DND-41 (cell line): ENCODE data around the gene GORASP1.

Experiments
- ATAC-seq: fragments of 200-7000 bp; cut with Tn5 transposase; 3 replicates; pipeline ENCODE4 v1.9.1; 2021; ENCODE audit warnings: low read depth; ENCODE audit not compliant: insufficient read depth
- DNase-seq: peaks from one replicate; pipeline ENCODE4 v3.0.0-alpha.2; 2020
- H2AFZ ChIP-seq: 2 replicates; pipeline ENCODE4 v1.6.0; 2012; ENCODE audit warnings: low read depth, low read length
- H3K27ac ChIP-seq: 2 replicates; pipeline ENCODE4 v1.5.1; 2012; ENCODE audit warnings: low read length, inconsistent platforms
- H3K27me3 ChIP-seq: fragments of 200-600 bp; sonication (generic); 2 replicates; pipeline ENCODE4 v1.6.0; 2012; ENCODE audit warnings: low read length, mild to moderate bottlenecking, inconsistent platforms; ENCODE audit not compliant: insufficient read depth, poor library complexity
- H3K36me3 ChIP-seq: 2 replicates; pipeline ENCODE4 v1.5.1; 2012; ENCODE audit warnings: low read length, inconsistent platforms; ENCODE audit not compliant: insufficient read depth
- H3K4me1 ChIP-seq: 2 replicates; pipeline ENCODE4 v1.5.1; 2012; ENCODE audit warnings: mild to moderate bottlenecking, low read length; ENCODE audit not compliant: insufficient read depth
- H3K4me2 ChIP-seq: 2 replicates; pipeline ENCODE4 v1.6.0; 2012; ENCODE audit warnings: mild to moderate bottlenecking, moderate library complexity, low read length, inconsistent platforms; ENCODE audit not compliant: insufficient read depth
- H3K4me3 ChIP-seq, 2 experiments: fragments of 200-600 bp in 1 of 2; shearing (Covaris generic) in 1 of 2; 2 replicates each; pipeline ENCODE4 v1.5.1; 2012 to 2016; ENCODE audit warnings: inconsistent platforms in 2 of 2, low read length in 2 of 2, mild to moderate bottlenecking in 2 of 2, low read depth in 1 of 2, moderate library complexity in 1 of 2
- H3K79me2 ChIP-seq: 2 replicates; pipeline ENCODE4 v1.6.0; 2012; ENCODE audit warnings: low read length, inconsistent platforms; ENCODE audit not compliant: insufficient read depth
- H3K9ac ChIP-seq: 2 replicates; pipeline ENCODE4 v1.6.0; 2012; ENCODE audit warnings: low read depth, mild to moderate bottlenecking, inconsistent platforms, low read length, moderate library complexity
- H3K9me3 ChIP-seq: 2 replicates; pipeline ENCODE4 v1.5.1; 2012; ENCODE audit warnings: low read length, moderate library complexity, mild to moderate bottlenecking, inconsistent platforms; ENCODE audit not compliant: insufficient read depth, severe bottlenecking
- H4K20me1 ChIP-seq: 2 replicates; pipeline ENCODE4 v1.6.0; 2012; ENCODE audit warnings: low read length; ENCODE audit not compliant: insufficient read depth
- EZH2 ChIP-seq: IDR thresholded peaks from 3 replicates; pipeline ENCODE4 v1.6.1; 2012; ENCODE audit warnings: borderline replicate concordance, low read depth, mild to moderate bottlenecking, moderate library complexity, low read length, inconsistent platforms; ENCODE audit not compliant: severe bottlenecking
- TF ChIP-seq, protein P1 (sequence below): IDR thresholded peaks from 2 replicates; pipeline ENCODE4 v1.5.1; 2012; ENCODE audit warnings: borderline replicate concordance, low read length, moderate library complexity, mild to moderate bottlenecking; ENCODE audit not compliant: poor library complexity, severe bottlenecking; ENCODE audit errors: extremely low read depth

Gene GORASP1

DNA sequence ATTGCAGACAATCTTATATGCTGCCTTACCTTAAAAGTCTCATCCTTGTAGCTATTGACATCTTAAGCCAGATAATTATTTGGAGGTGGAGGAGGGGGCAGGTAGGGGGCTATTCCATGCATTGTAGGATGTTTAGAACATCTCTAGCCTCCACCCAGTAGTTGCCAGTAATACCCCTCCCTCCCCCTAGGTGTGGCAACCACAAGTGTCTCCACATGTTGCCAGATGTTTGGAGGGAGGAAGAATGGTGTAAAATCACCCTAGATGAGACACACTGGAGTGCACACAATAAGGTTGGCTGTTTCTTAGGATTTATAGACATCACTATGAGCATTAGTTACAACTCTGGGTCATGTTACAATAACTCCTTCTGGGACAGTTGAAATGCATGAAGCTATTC lies 27.4 kb downstream of the GORASP1 start:
- no peak overlapping the region for H3K4me2 ChIP-seq
- no peaks in the 10 kb centered on the region for H3K9me3 ChIP-seq
- no peak overlapping the region for H2AFZ ChIP-seq
- H3K36me3 ChIP-seq = peaks cover 53% of the 10 kb centered on the region
- no peaks in the 10 kb centered on the region for H4K20me1 ChIP-seq
- no peak overlapping the region for H3K9ac ChIP-seq
- no peak overlapping the region for H3K4me3 ChIP-seq
- no peaks in the 10 kb centered on the region for H3K27me3 ChIP-seq
- TF ChIP-seq, protein P1, sequence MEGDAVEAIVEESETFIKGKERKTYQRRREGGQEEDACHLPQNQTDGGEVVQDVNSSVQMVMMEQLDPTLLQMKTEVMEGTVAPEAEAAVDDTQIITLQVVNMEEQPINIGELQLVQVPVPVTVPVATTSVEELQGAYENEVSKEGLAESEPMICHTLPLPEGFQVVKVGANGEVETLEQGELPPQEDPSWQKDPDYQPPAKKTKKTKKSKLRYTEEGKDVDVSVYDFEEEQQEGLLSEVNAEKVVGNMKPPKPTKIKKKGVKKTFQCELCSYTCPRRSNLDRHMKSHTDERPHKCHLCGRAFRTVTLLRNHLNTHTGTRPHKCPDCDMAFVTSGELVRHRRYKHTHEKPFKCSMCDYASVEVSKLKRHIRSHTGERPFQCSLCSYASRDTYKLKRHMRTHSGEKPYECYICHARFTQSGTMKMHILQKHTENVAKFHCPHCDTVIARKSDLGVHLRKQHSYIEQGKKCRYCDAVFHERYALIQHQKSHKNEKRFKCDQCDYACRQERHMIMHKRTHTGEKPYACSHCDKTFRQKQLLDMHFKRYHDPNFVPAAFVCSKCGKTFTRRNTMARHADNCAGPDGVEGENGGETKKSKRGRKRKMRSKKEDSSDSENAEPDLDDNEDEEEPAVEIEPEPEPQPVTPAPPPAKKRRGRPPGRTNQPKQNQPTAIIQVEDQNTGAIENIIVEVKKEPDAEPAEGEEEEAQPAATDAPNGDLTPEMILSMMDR = no peak
- TF ChIP-seq EZH2 = no peak
- DNase-seq (no peak), ATAC-seq (no peak)
- H3K79me2 ChIP-seq = no peaks in the 10 kb centered on the region
- no peak overlapping the region for H3K27ac ChIP-seq
- no peaks in the 10 kb centered on the region for H3K4me1 ChIP-seq

DNA sequence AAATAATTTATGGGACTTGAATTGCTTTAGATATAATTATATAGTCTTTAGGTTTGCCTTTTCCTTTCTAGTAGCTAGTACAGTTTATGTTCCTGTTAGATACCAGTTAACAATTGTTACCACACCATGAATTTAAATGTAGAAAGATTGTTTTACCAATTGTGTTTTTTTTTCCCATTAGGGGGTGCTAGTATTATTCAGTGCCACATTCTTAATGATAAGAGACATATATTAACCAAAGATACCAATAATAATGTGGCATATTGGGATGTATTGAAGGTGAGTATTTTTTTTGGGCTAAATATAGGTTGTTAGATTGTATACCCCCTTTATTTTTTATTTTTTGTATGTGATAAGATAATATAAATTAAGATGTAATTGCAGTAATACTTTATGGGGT lies 27.9 kb downstream of the GORASP1 start:
- H3K9me3 ChIP-seq = no peaks in the 10 kb centered on the region
- H3K36me3 ChIP-seq = peaks cover 58% of the 10 kb centered on the region
- H2AFZ ChIP-seq = no peak overlapping the region
- ATAC-seq (no peak), DNase-seq (no peak)
- H3K4me2 ChIP-seq = no peak overlapping the region
- no peak for TF ChIP-seq EZH2
- TF ChIP-seq, protein P1 = no peak
- H3K27ac ChIP-seq = no peak overlapping the region
- no peaks in the 10 kb centered on the region for H3K79me2 ChIP-seq
- no peak overlapping the region for H3K4me3 ChIP-seq
- H3K4me1 ChIP-seq = no peaks in the 10 kb centered on the region
- H4K20me1 ChIP-seq = no peaks in the 10 kb centered on the region
- no peaks in the 10 kb centered on the region for H3K27me3 ChIP-seq
- H3K9ac ChIP-seq = no peak overlapping the region

DNA sequence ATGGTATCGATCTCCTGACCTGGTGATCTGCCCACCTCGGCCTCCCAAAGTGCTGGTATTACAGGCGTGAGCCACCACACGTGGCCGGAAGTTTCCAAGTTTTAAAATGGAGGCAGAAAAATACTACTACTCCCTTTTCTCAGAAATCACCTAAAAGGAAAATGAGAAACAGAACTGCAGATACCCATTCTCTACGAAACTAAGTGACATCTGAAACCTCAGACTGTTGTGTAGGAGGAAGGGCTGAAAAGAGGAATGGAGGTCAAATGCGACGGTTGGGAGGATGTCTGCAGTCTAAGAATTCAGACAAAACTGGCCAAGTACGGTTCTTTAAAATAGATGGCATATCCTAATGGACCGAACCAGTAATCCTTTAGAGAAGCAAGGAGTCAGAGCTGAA lies 31.5 kb downstream of the GORASP1 start:
- no peak for TF ChIP-seq EZH2
- TF ChIP-seq, protein P1 = no peak

DNA sequence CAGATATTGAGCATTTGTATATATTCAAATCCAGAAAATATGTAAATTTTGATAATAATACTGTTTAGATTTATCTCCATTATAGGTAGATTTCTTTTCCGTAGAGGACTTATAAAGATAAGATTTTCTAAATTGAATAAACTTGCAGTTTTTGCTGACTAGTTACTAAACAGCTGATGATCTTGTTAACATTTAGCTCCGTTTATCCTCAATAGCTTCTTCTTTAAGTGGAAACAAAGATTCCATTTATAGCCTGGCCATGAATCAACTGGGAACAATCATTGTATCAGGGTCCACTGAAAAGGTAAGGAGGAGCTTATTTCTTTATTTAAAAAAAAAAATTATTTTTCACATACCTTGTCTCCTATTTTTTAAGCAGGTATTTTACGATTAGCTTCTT lies 38.9 kb downstream of the GORASP1 start:
- Histone ChIP-seq H3K27ac (no peak overlapping the region), H3K4me1 (no peaks in the 10 kb centered on the region), H3K36me3 (peaks cover 67% of the 10 kb centered on the region), H3K79me2 (peaks cover 13% of the 10 kb centered on the region), H3K27me3 (no peaks in the 10 kb centered on the region), H3K4me2 (no peak overlapping the region), H3K9ac (no peak overlapping the region), H3K9me3 (no peaks in the 10 kb centered on the region), H3K4me3 (no peak overlapping the region), H4K20me1 (no peaks in the 10 kb centered on the region; the same call in 1 of the 2 replicates), H2AFZ (no peak overlapping the region)
- DNase-seq = no peak
- no peak for ATAC-seq
- TF ChIP-seq, protein P1 = no peak
- no peak for TF ChIP-seq EZH2

More for the DNA sequence above, 31.5 kb downstream of the GORASP1 start:
- Histone ChIP-seq H4K20me1 (no peaks in the 10 kb centered on the region), H3K27me3 (no peaks in the 10 kb centered on the region), H3K4me1 (no peaks in the 10 kb centered on the region), H3K9ac (no peak overlapping the region), H3K4me2 (no peak overlapping the region), H2AFZ (no peak overlapping the region), H3K79me2 (no peaks in the 10 kb centered on the region), H3K9me3 (no peaks in the 10 kb centered on the region), H3K4me3 (no peak overlapping the region), H3K27ac (no peak overlapping the region), H3K36me3 (peaks cover 87% of the 10 kb centered on the region)
- DNase-seq = no peak
- no peak for ATAC-seq
